Panc1 (cell line): Measurements from ENCODE around the gene MYLK. TPM values are rescaled to one million over a fixed set of nuclear protein-coding genes. Genes with fewer than 3 reads are reported as not detected.

Experiments used
- ATAC-seq: fragments of 200-7000 bp; cut with Tn5 transposase; 2 replicates; pipeline ENCODE4 v1.9.1; 2020; ENCODE audit warnings: mild to moderate bottlenecking, moderate library complexity
- BruUV-seq: library from RNA; stranded (reverse); fragments of 400-500 nt; replicated peaks from 2 replicates; lab custom pipeline; 2021; lab: Mats Ljungman, UMichigan
- CTCF ChIA-PET: fragments of 300-600 bp; sonication (Branson Sonifier 250); formaldehyde crosslinking; loops from one replicate; lab custom pipeline; 2022; ENCODE audit warnings: antibody characterized with exemption; lab: Charles Lee
- POLR2A ChIA-PET: fragments of 300-600 bp; sonication (Branson Sonifier 250); formaldehyde crosslinking; loops from one replicate; lab custom pipeline; 2022; ENCODE audit warnings: antibody characterized with exemption; lab: Charles Lee
- DNase-seq: peaks from one replicate; pipeline ENCODE4 v3.0.0-alpha.2; 2010; ENCODE audit warnings: low read depth, low spot score
- H3K27ac ChIP-seq: 2 replicates; pipeline ENCODE4 v1.5.1; 2011; ENCODE audit warnings: mild to moderate bottlenecking, low read length, inconsistent platforms
- H3K27me3 ChIP-seq: fragments of 200-500 bp; sonication (Bioruptor generic); 2 replicates; pipeline ENCODE4 v1.6.0; 2014; ENCODE audit warnings: low read length, inconsistent platforms; ENCODE audit not compliant: control insufficient read depth, insufficient read depth
- H3K36me3 ChIP-seq: fragments of 200-500 bp; sonication (Bioruptor generic); 2 replicates; pipeline ENCODE4 v1.5.1; 2014; ENCODE audit warnings: inconsistent platforms, mild to moderate bottlenecking, low read length, moderate library complexity; ENCODE audit not compliant: control insufficient read depth, insufficient read depth
- H3K4me1 ChIP-seq: 2 replicates; pipeline ENCODE4 v1.5.1; 2011; ENCODE audit warnings: inconsistent platforms, mild to moderate bottlenecking, low read length, moderate library complexity; ENCODE audit not compliant: control insufficient read depth, insufficient read depth
- H3K4me3 ChIP-seq, 2 experiments: 2 replicates each; pipeline ENCODE4 v1.5.1; 2011 to 2012; ENCODE audit warnings: low read depth in 2 of 2, low read length in 2 of 2, mild to moderate bottlenecking in 2 of 2, inconsistent platforms in 1 of 2, moderate library complexity in 1 of 2
- H3K9me3 ChIP-seq: fragments of 200-500 bp; sonication (Bioruptor generic); 2 replicates; pipeline ENCODE4 v1.5.1; 2014; ENCODE audit warnings: low read depth, mild to moderate bottlenecking, inconsistent platforms, low read length, moderate library complexity; ENCODE audit not compliant: control insufficient read depth, insufficient read depth
- POLR2AphosphoS5 ChIP-seq: IDR thresholded peaks from 2 replicates; pipeline ENCODE4 v1.6.1; 2012; ENCODE audit warnings: mild to moderate bottlenecking, low read depth, low read length, moderate library complexity
- SIN3A ChIP-seq: IDR thresholded peaks from 2 replicates; pipeline ENCODE4 v1.6.1; 2012; ENCODE audit warnings: low read depth, mild to moderate bottlenecking, low read length, moderate library complexity, borderline replicate concordance; ENCODE audit not compliant: insufficient read depth
- TCF7L2 ChIP-seq: IDR thresholded peaks from 2 replicates; pipeline ENCODE4 v1.6.1; 2011; ENCODE audit warnings: mild to moderate bottlenecking, low read depth, low read length, inconsistent platforms
- in situ Hi-C: cut with HindIII; loops from 2 replicates; pipeline ENCODE4 v1.10.0; 2016; ENCODE audit warnings: low sequenced_read_pairs, low pct_unique_long_range_greater_than_20kb
- intact Hi-C: fragments of 100-400 bp; cut with micrococcal nuclease; formaldehyde crosslinking; loops from one replicate; pipeline ENCODE4 v1.10.0; 2022; ENCODE audit not compliant: unreplicated experiment
- total RNA-seq: library from RNA; stranded (reverse); gene quantifications from one replicate; pipeline ENCODE4 v1.2.1, GENCODE V29; 2021; ENCODE audit not compliant: unreplicated experiment
- TF ChIP-seq, protein P1 (sequence below), 2 experiments: IDR thresholded peaks; 2 replicates each; pipeline ENCODE4 v1.6.1; 2011 to 2012; ENCODE audit warnings: low read depth in 2 of 2, control low read depth in 1 of 2, low read length in 1 of 2, mild to moderate bottlenecking in 1 of 2, moderate library complexity in 1 of 2; ENCODE audit not compliant: insufficient read depth in 1 of 2
- TF ChIP-seq, protein P2 (sequence below): fragments of 450-650 bp; IDR thresholded peaks from 2 replicates; pipeline ENCODE4 v1.5.1; 2017; ENCODE audit warnings: mild to moderate bottlenecking

The MYLK gene
- total RNA-seq, 1 experiment from 2014 or later, result 29.7 TPM

GRCh38 chr3:123778525-123778924 is 105.6 kb downstream of the MYLK start:
- BruUV-seq, result no TSS peak
- DNase-seq (no peak), ATAC-seq (no peak)
- CTCF ChIA-PET, result no interaction called here
- H3K4me1 ChIP-seq, result no peaks in the 10 kb centered on the region
- TF ChIP-seq TCF7L2 (no peak), POLR2AphosphoS5 (no peak), SIN3A (no peak)
- TF ChIP-seq, protein P1, sequence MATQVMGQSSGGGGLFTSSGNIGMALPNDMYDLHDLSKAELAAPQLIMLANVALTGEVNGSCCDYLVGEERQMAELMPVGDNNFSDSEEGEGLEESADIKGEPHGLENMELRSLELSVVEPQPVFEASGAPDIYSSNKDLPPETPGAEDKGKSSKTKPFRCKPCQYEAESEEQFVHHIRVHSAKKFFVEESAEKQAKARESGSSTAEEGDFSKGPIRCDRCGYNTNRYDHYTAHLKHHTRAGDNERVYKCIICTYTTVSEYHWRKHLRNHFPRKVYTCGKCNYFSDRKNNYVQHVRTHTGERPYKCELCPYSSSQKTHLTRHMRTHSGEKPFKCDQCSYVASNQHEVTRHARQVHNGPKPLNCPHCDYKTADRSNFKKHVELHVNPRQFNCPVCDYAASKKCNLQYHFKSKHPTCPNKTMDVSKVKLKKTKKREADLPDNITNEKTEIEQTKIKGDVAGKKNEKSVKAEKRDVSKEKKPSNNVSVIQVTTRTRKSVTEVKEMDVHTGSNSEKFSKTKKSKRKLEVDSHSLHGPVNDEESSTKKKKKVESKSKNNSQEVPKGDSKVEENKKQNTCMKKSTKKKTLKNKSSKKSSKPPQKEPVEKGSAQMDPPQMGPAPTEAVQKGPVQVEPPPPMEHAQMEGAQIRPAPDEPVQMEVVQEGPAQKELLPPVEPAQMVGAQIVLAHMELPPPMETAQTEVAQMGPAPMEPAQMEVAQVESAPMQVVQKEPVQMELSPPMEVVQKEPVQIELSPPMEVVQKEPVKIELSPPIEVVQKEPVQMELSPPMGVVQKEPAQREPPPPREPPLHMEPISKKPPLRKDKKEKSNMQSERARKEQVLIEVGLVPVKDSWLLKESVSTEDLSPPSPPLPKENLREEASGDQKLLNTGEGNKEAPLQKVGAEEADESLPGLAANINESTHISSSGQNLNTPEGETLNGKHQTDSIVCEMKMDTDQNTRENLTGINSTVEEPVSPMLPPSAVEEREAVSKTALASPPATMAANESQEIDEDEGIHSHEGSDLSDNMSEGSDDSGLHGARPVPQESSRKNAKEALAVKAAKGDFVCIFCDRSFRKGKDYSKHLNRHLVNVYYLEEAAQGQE (IDR thresholded peaks at IDR 0.05; ENCODE audit: insufficient read depth in 1 of 2, low read depth in 2 of 2, low read length in 1 of 2), result no peak
- TF ChIP-seq, protein P2, sequence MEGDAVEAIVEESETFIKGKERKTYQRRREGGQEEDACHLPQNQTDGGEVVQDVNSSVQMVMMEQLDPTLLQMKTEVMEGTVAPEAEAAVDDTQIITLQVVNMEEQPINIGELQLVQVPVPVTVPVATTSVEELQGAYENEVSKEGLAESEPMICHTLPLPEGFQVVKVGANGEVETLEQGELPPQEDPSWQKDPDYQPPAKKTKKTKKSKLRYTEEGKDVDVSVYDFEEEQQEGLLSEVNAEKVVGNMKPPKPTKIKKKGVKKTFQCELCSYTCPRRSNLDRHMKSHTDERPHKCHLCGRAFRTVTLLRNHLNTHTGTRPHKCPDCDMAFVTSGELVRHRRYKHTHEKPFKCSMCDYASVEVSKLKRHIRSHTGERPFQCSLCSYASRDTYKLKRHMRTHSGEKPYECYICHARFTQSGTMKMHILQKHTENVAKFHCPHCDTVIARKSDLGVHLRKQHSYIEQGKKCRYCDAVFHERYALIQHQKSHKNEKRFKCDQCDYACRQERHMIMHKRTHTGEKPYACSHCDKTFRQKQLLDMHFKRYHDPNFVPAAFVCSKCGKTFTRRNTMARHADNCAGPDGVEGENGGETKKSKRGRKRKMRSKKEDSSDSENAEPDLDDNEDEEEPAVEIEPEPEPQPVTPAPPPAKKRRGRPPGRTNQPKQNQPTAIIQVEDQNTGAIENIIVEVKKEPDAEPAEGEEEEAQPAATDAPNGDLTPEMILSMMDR, result no peak
- in situ Hi-C loops, result no loop called here
- no peaks in the 10 kb centered on the region for H3K9me3 ChIP-seq
- intact Hi-C loops, result no loop called here
- POLR2A ChIA-PET, result no interaction called here
- H3K27me3 ChIP-seq, result no peaks in the 10 kb centered on the region
- H3K27ac ChIP-seq, result no peak overlapping the region
- no peaks in the 10 kb centered on the region for H3K36me3 ChIP-seq
- no peak overlapping the region for H3K4me3 ChIP-seq

DNA sequence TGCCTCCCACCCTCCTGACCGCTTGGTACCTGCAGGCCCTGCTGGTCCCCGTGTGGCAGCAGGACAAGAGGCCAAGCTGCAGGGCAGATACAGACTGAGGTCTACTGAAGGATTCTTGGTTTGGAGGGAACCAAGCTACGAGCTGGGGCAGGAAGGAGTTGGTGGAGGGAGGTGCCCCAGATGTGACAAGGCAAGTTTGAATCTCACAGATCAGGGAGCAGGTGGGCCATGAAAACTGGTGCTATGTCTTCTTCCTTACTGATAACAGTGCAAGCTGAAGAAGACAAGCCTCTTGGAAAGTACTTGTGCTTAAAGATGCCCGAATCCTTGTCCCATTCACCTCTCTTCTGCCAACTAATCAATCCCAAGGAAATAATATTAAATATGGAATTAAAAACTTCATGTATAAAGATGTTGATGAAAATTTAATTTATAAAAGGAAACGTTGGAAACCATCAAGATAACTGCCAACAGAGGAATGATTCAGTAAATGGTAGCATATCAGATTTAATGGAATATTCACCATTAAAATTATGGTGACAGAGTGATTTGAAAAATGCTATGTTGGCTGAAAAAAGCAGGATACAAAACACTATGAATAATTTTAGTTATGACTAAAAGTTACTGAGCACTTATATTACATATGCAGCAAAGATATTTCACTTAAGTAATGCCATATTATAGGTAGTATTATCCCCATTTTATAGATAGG is 107.9 kb downstream of the MYLK start:
- POLR2A ChIA-PET, result no interaction called here
- no peaks in the 10 kb centered on the region for H3K9me3 ChIP-seq
- H3K4me3 ChIP-seq, result no peak overlapping the region
- no peak for ATAC-seq
- H3K27me3 ChIP-seq, result no peaks in the 10 kb centered on the region
- BruUV-seq, result no TSS peak
- H3K27ac ChIP-seq, result no peak overlapping the region
- CTCF ChIA-PET, result no interaction called here
- H3K36me3 ChIP-seq, result no peaks in the 10 kb centered on the region
- H3K4me1 ChIP-seq, result no peaks in the 10 kb centered on the region
- DNase-seq, result no peak
- TF ChIP-seq TCF7L2, result no peak
- TF ChIP-seq, protein P1 (IDR thresholded peaks at IDR 0.05; ENCODE audit: insufficient read depth in 1 of 2, low read depth in 2 of 2, low read length in 1 of 2), result no peak
- no peak for TF ChIP-seq SIN3A
- TF ChIP-seq, protein P2, result no peak
- no peak for TF ChIP-seq POLR2AphosphoS5
- intact Hi-C loops (no loop called here), in situ Hi-C loops (no loop called here)
